Suppressor macrophage treated with lipopolysaccharide for 1 hour (primary cell): Measurements from ENCODE around the gene AK5.
"Not testable (repeated sequence)": the region's sequence is repeated elsewhere in the genome, so short reads cannot be mapped to it uniquely, and the experiment has no call there.

Experiments
- DNase-seq, 3 donors: peaks; one replicate each; pipeline ENCODE4 v3.0.0-alpha.2; 2020 to 2022

The AK5 gene

GRCh38 chr1:77401384-77401783, 119.6 kb downstream of the AK5 start:
- DNase-seq, result no peak

- DNase-seq, result no peak
These were observed 123.4 kb downstream of the AK5 start for GRCh38 chr1:77405186-77405585.

GRCh38 chr1:77406661-77407060, 124.8 kb downstream of the AK5 start:
- DNase-seq, result no peak

- no peak for DNase-seq
These were observed 126.0 kb downstream of the AK5 start for GRCh38 chr1:77407738-77408375.

- DNase-seq, result not testable (repeated sequence)
These were observed 127.1 kb downstream of the AK5 start for GRCh38 chr1:77408933-77409332.

- DNase-seq, result peak; percentile 24 to 52 (median 51)
These were observed 130.4 kb downstream of the AK5 start for GRCh38 chr1:77412069-77412819.

GRCh38 chr1:77412820-77413530, 131.2 kb downstream of the AK5 start:
- DNase-seq, result no peak

GRCh38 chr1:77413541-77414335, 131.9 kb downstream of the AK5 start:
- peak; percentile 73 to 84 (median 79) for DNase-seq

- peak; percentile 65 to 75 (median 69) for DNase-seq
These were observed 133.8 kb downstream of the AK5 start for GRCh38 chr1:77415579-77415978.

- DNase-seq, result peak; percentile 48 to 53 (median 52)
These were observed 135.1 kb downstream of the AK5 start for GRCh38 chr1:77416692-77417450.

- not testable (repeated sequence) for DNase-seq
These were observed 136.2 kb downstream of the AK5 start for GRCh38 chr1:77418055-77418454.

GRCh38 chr1:77421504-77422233, 139.8 kb downstream of the AK5 start:
- DNase-seq, result no peak

- peak; percentile 30 to 49 (median 44) for DNase-seq
These were observed 142.4 kb downstream of the AK5 start for GRCh38 chr1:77424236-77424635.

GRCh38 chr1:77428068-77428467, 146.2 kb downstream of the AK5 start:
- DNase-seq, result no peak

- DNase-seq, result peak in 1 of 3 donors; percentile 22
These were observed 149.3 kb downstream of the AK5 start for GRCh38 chr1:77430966-77431690.

- no peak for DNase-seq
These were observed 152.1 kb downstream of the AK5 start for GRCh38 chr1:77433934-77434333.

- no peak for DNase-seq
These were observed 153.1 kb downstream of the AK5 start for GRCh38 chr1:77434967-77435366.

GRCh38 chr1:77438236-77438913, 156.6 kb downstream of the AK5 start:
- DNase-seq, result no peak

GRCh38 chr1:77446841-77447555, 165.2 kb downstream of the AK5 start:
- DNase-seq, result no peak
